Endothelial cell of umbilical vein (primary cell): ENCODE results near the gene PNPLA7. TPM values are rescaled to one million over a fixed set of nuclear protein-coding genes. Genes with fewer than 3 reads are reported as not detected.

Source experiments
- BruUV-seq: library from RNA; stranded (reverse); fragments of 400-500 nt; replicated peaks from 2 replicates; lab custom pipeline; 2021; lab: Mats Ljungman, UMichigan
- CTCF ChIA-PET: fragments of 300-600, 350-600 bp; sonication (Branson Sonifier 250); formaldehyde crosslinking; loops from one replicate; lab custom pipeline; 2021; ENCODE audit warnings: antibody characterized with exemption, inconsistent platforms; lab: Charles Lee
- POLR2A ChIA-PET: fragments of 300-600, 350-600 bp; sonication (Branson Sonifier 250); formaldehyde crosslinking; loops from one replicate; lab custom pipeline; 2021; ENCODE audit warnings: antibody characterized with exemption, inconsistent platforms; lab: Charles Lee
- DNase-seq: peaks from one replicate; pipeline ENCODE4 v3.0.0-alpha.2; 2011; ENCODE audit warnings: low read depth, low spot score
- FAIRE-seq: peaks from 2 replicates; lab custom pipeline; 2011; peaks lifted over from hg19 to GRCh38; lab: Jason Lieb, UNC
- H2AFZ ChIP-seq: 2 replicates; pipeline ENCODE4 v1.6.0; 2012; ENCODE audit warnings: low read depth, low read length, control low read depth, inconsistent platforms
- H3K27ac ChIP-seq: 2 replicates; pipeline ENCODE4 v1.5.1; 2011; ENCODE audit warnings: low read depth, mild to moderate bottlenecking, control low read depth, low read length, moderate library complexity; ENCODE audit not compliant: insufficient read depth
- H3K27me3 ChIP-seq, 2 experiments: 2 replicates each; pipeline versions ENCODE4 v1.6.0 to v1.6.1; 2011; ENCODE audit warnings: low read length in 2 of 2, mixed read lengths in 1 of 2; ENCODE audit not compliant: control insufficient read depth in 2 of 2, insufficient read depth in 2 of 2
- H3K36me3 ChIP-seq, 2 experiments: 2 replicates in 1 of 2; 3 replicates in 1 of 2; pipeline ENCODE4 v1.5.1; 2011; ENCODE audit warnings: low read length in 2 of 2, mild to moderate bottlenecking in 1 of 2, moderate library complexity in 1 of 2; ENCODE audit not compliant: control insufficient read depth in 2 of 2, insufficient read depth in 2 of 2; ENCODE audit errors: extremely low read depth in 1 of 2
- H3K4me1 ChIP-seq: 3 replicates; pipeline ENCODE4 v1.5.1; 2011; ENCODE audit warnings: mild to moderate bottlenecking, low read length; ENCODE audit not compliant: control insufficient read depth, insufficient read depth; ENCODE audit errors: extremely low read depth
- H3K4me2 ChIP-seq: 2 replicates; pipeline ENCODE4 v1.6.1; 2011; ENCODE audit warnings: low read length, control low read depth, mixed read lengths; ENCODE audit not compliant: insufficient read depth
- H3K4me3 ChIP-seq, 3 experiments: fragments of 200-600 bp in 1 of 3; sonication (generic), shearing (Covaris generic) in 1 of 3; replicated peaks in 1 of 3; 2 replicates each; pipeline ENCODE4 v1.5.1; 2011 to 2016; ENCODE audit warnings: control low read depth in 3 of 3, low read length in 3 of 3, mild to moderate bottlenecking in 2 of 3, inconsistent platforms in 1 of 3, low read depth in 1 of 3, moderate library complexity in 1 of 3; ENCODE audit not compliant: insufficient read depth in 1 of 3
- H3K79me2 ChIP-seq: 2 replicates; pipeline ENCODE4 v1.6.0; 2012; ENCODE audit warnings: low read length, inconsistent platforms; ENCODE audit not compliant: control insufficient read depth, insufficient read depth
- H3K9ac ChIP-seq: replicated peaks from 2 replicates; pipeline ENCODE3; 2011; ENCODE audit warnings: low read length, control low read depth; ENCODE audit not compliant: insufficient read depth; ENCODE audit errors: extremely low read depth
- H3K9me1 ChIP-seq: replicated peaks from 3 replicates; pipeline ENCODE4 v1.6.0; 2011; ENCODE audit warnings: mild to moderate bottlenecking, low read length; ENCODE audit not compliant: control insufficient read depth, insufficient read depth; ENCODE audit errors: extremely low read depth
- H3K9me3 ChIP-seq: replicated peaks from 2 replicates; pipeline ENCODE4 v1.5.1; 2012; ENCODE audit warnings: low read length, inconsistent platforms; ENCODE audit not compliant: control insufficient read depth, insufficient read depth
- H4K20me1 ChIP-seq: replicated peaks from 2 replicates; pipeline ENCODE3; 2011; ENCODE audit warnings: mild to moderate bottlenecking, low read length; ENCODE audit not compliant: control insufficient read depth, insufficient read depth; ENCODE audit errors: extremely low read depth
- CTCF ChIP-seq, 2 donors: IDR thresholded peaks; 1 replicate in 1 of 2; 2 replicates in 1 of 2; pipeline ENCODE4 v1.5.1; 2011; ENCODE audit warnings: low read length in 2 of 2, mild to moderate bottlenecking in 2 of 2, moderate library complexity in 2 of 2, control low read depth in 1 of 2, inconsistent platforms in 1 of 2, low read depth in 1 of 2; ENCODE audit not compliant: insufficient read depth in 1 of 2; ENCODE audit errors: extremely low read depth in 1 of 2
- EZH2 ChIP-seq: IDR thresholded peaks from 2 replicates; pipeline ENCODE4 v1.6.1; 2012; ENCODE audit warnings: borderline replicate concordance, low read depth, mild to moderate bottlenecking, moderate library complexity, low read length, inconsistent platforms; ENCODE audit not compliant: severe bottlenecking
- FOS ChIP-seq: IDR thresholded peaks from 2 replicates; pipeline ENCODE4 v1.6.1; 2011; ENCODE audit warnings: mild to moderate bottlenecking, low read length, moderate library complexity, borderline replicate concordance; ENCODE audit not compliant: insufficient read depth
- GATA2 ChIP-seq: IDR thresholded peaks from 2 replicates; pipeline ENCODE4 v1.7.0; 2011; ENCODE audit warnings: low read depth, mild to moderate bottlenecking, moderate library complexity, mixed read lengths, low read length; ENCODE audit not compliant: insufficient read length, insufficient read depth
- JUN ChIP-seq: IDR thresholded peaks from 2 replicates; pipeline ENCODE4 v1.6.1; 2011; ENCODE audit warnings: borderline replicate concordance, low read depth; ENCODE audit not compliant: insufficient read length, insufficient read depth
- MYC ChIP-seq: IDR thresholded peaks from one replicate; pipeline ENCODE4 v1.6.1; 2011; ENCODE audit warnings: mild to moderate bottlenecking, low read depth, low read length
- POLR2A ChIP-seq: IDR thresholded peaks from 2 replicates; pipeline ENCODE4 v1.6.1; 2012; ENCODE audit warnings: low read depth, mild to moderate bottlenecking, control low read depth, low read length
- POLR2AphosphoS5 ChIP-seq: IDR thresholded peaks from 2 replicates; pipeline ENCODE4 v1.6.1; 2012; ENCODE audit warnings: low read depth, mild to moderate bottlenecking, control low read depth, low read length, moderate library complexity; ENCODE audit not compliant: insufficient read depth
- dilution Hi-C: fragments of 300-500 bp; cut with MboI; formaldehyde crosslinking; loops from one replicate; pipeline ENCODE4 v1.15.0; 2019; ENCODE audit warnings: low sequenced_read_pairs; ENCODE audit not compliant: extremely low pct_ligation_motif_present
- intact Hi-C: fragments of 100-400 bp; cut with micrococcal nuclease; formaldehyde crosslinking; loops from one replicate; pipeline ENCODE4 v1.10.0; 2022
- polyA plus RNA-seq, 4 experiments: library from polyadenylated mRNA; depleted of rRNA in 3 of 4; stranded (reverse) in 3 of 4; unstranded in 1 of 4; fragments of >200 nt; gene quantifications; 2 replicates each; pipeline versions ENCODE4 v1.2.1 to v1.2.3, GENCODE V29; 2011 to 2012; ENCODE audit warnings: missing spikeins in 1 of 4
- total RNA-seq: library from RNA; stranded (reverse); gene quantifications from 2 replicates; pipeline ENCODE4 v1.2.3, GENCODE V29; 2021
- TF ChIP-seq, protein P1 (sequence below): IDR thresholded peaks from 2 replicates; pipeline ENCODE4 v1.6.1; 2011; ENCODE audit not compliant: insufficient read depth, insufficient read length

PNPLA7 gene
- total and polyA plus RNA-seq, 2 donors (not counting 3 experiments of a cell fraction or from before 2014, with no cell fraction given) = 1.0 to 1.9 TPM

DNA sequence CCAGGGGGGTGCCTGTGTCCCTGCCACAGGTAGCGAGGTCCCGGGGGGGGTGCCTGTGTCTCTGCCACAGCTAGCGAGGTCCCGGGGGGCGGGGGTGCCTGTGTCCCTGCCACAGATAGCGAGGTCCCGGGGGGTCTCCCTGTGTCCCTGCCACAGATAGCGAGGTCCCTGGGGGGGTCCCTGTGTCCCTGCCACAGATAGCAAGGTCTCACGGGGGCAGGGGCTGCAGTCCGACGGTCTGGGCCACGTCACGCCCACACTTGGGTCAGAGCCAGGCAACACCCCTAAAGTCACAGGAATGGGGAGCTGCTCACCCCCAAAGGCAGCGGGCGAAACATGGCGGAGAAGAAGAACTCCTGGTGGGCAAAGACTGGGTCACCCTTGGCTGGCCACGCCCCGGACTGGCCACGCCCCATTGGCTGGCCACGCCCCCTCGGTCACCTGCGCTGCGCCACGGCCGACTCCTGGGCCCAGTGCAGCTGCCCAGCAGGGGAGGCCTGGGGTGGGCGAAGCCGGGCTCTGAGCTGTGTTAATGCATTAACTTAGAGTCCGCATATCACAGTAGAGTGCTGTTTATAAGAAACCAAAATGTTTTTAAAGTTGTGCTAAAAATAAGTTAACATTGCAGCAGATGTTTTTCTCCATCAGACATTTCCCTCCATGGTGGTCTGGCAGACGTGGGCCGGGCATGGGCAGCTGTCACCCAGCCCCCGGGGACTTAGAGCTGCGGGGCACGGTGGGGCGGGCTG lies 120.1 kb downstream of the PNPLA7 start:
- Histone ChIP-seq H3K9ac (no peak overlapping the region), H3K9me1 (no peaks in the 10 kb centered on the region), H2AFZ (no peak overlapping the region), H3K4me2 (no peak overlapping the region), H4K20me1 (no peaks in the 10 kb centered on the region), H3K79me2 (no peaks in the 10 kb centered on the region), H3K4me3 (no peak overlapping the region), H3K4me1 (no peaks in the 10 kb centered on the region), H3K36me3 (no peaks in the 10 kb centered on the region), H3K27me3 (no peaks in the 10 kb centered on the region), H3K9me3 (no peaks in the 10 kb centered on the region), H3K27ac (no peak overlapping the region)
- intact Hi-C loops = loop anchor here (10.0 kb wide), 1 partner anchor 95 kb away; no protein-coding TSS in a partner anchor
- POLR2A ChIA-PET = no interaction called here
- dilution Hi-C loops = no loop called here
- no peak for TF ChIP-seq MYC
- TF ChIP-seq JUN = no peak
- no peak for TF ChIP-seq EZH2
- no peak for TF ChIP-seq GATA2
- TF ChIP-seq CTCF (IDR thresholded peaks at IDR 0.05; ENCODE audit: extremely low read depth in 1 of 2, insufficient read depth in 1 of 2, low read depth in 1 of 2, low read length in 2 of 2) = no peak
- TF ChIP-seq FOS = no peak
- no peak for TF ChIP-seq POLR2A
- TF ChIP-seq, protein P1, sequence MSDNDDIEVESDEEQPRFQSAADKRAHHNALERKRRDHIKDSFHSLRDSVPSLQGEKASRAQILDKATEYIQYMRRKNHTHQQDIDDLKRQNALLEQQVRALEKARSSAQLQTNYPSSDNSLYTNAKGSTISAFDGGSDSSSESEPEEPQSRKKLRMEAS = no peak
- TF ChIP-seq POLR2AphosphoS5 = no peak
- CTCF ChIA-PET = no interaction called here
- DNase-seq (no peak), FAIRE-seq (no peak)
- BruUV-seq = no TSS peak
